Hepatocyte (in vitro differentiated cells): ENCODE results near the gene COQ5. TPM values are rescaled to one million over a fixed set of nuclear protein-coding genes. Genes with fewer than 3 reads are reported as not detected.

Experiments
- DNase-seq: peaks from one replicate; pipeline ENCODE4 v3.0.0-alpha.2; 2016; ENCODE audit warnings: low spot score
- H2AFZ ChIP-seq: fragments of 200-600 bp; sonication (generic); 2 replicates; pipeline ENCODE4 v1.6.0; 2016; ENCODE audit warnings: antibody characterized with exemption, mild to moderate bottlenecking
- H3K27ac ChIP-seq: fragments of 200-600 bp; sonication (generic); 2 replicates; pipeline ENCODE4 v1.5.1; 2016; ENCODE audit warnings: mild to moderate bottlenecking
- H3K27me3 ChIP-seq: fragments of 200-600 bp; sonication (generic); 2 replicates; pipeline ENCODE4 v1.6.1; 2016
- H3K36me3 ChIP-seq: fragments of 200-600 bp; sonication (generic); replicated peaks from 2 replicates; pipeline ENCODE4 v1.5.1; 2016; ENCODE audit warnings: low read depth; ENCODE audit not compliant: insufficient read depth
- H3K4me1 ChIP-seq: fragments of 200-600 bp; sonication (generic); 2 replicates; pipeline ENCODE4 v1.5.1; 2016; ENCODE audit warnings: mild to moderate bottlenecking, moderate library complexity; ENCODE audit not compliant: insufficient read depth
- H3K4me2 ChIP-seq: fragments of 200-600 bp; sonication (generic); 2 replicates; pipeline ENCODE4 v1.6.0; 2016
- H3K4me3 ChIP-seq: fragments of 200-600 bp; sonication (generic); 2 replicates; pipeline ENCODE4 v1.5.1; 2016; ENCODE audit warnings: mild to moderate bottlenecking
- H3K79me2 ChIP-seq: fragments of 200-600 bp; sonication (generic); 2 replicates; pipeline ENCODE4 v1.6.0; 2017; ENCODE audit warnings: mild to moderate bottlenecking
- H3K9me2 ChIP-seq: fragments of 200-600 bp; sonication (generic); replicated peaks from 2 replicates; pipeline ENCODE4 v1.6.0; 2017; ENCODE audit warnings: mild to moderate bottlenecking; ENCODE audit not compliant: insufficient read depth
- H3K9me3 ChIP-seq: fragments of 200-600 bp; sonication (generic); 2 replicates; pipeline ENCODE4 v1.5.1; 2016; ENCODE audit warnings: low read depth, mild to moderate bottlenecking
- H4K20me1 ChIP-seq: fragments of 200-600 bp; sonication (generic); 2 replicates; pipeline ENCODE4 v1.6.0; 2016; ENCODE audit warnings: mild to moderate bottlenecking; ENCODE audit not compliant: insufficient read depth, poor library complexity, severe bottlenecking
- CTCF ChIP-seq: fragments of 200-600 bp; sonication (generic); IDR thresholded peaks from 2 replicates; pipeline ENCODE4 v1.5.1; 2016; ENCODE audit warnings: antibody characterized with exemption, mild to moderate bottlenecking; ENCODE audit not compliant: poor library complexity
- EZH2 ChIP-seq: fragments of 200-600 bp; sonication (generic); IDR thresholded peaks from 2 replicates; pipeline ENCODE4 v1.6.1; 2016; ENCODE audit warnings: antibody characterized with exemption, mild to moderate bottlenecking, borderline replicate concordance
- EZH2phosphoT487 ChIP-seq: fragments of 200-600 bp; sonication (generic); IDR thresholded peaks from one replicate; pipeline ENCODE4 v1.6.1; 2018; ENCODE audit warnings: antibody characterized with exemption, mild to moderate bottlenecking, low read depth, moderate library complexity; ENCODE audit not compliant: unreplicated experiment, severe bottlenecking
- WGBS: methylation state at CpG from one replicate; pipeline ENCODE4 v1.1.6; 2016; ENCODE audit warnings: low lambda C conversion rate; ENCODE audit errors: missing lambda C conversion rate; 5-methylcytosine and 5-hydroxymethylcytosine counted together
- polyA plus RNA-seq: library from polyadenylated mRNA; unstranded; fragments of >200 nt; fragmentation: Nextera tagmentation; extraction: Ambion mirVana; gene quantifications from 2 replicates; pipeline ENCODE4 v1.2.1, GENCODE V29; 2016
- total RNA-seq: library from RNA; depleted of rRNA; stranded (reverse); fragments of >200 nt; gene quantifications from 2 replicates; pipeline ENCODE4 v1.2.3, GENCODE V29; 2014

Gene COQ5
- total and polyA plus RNA-seq, 2 experiments from 2014 or later = 37.0 to 40.7 TPM

GRCh38 chr12:120554678-120555077 is 25.7 kb upstream of the COQ5 start:
- H3K36me3 ChIP-seq = no peaks in the 10 kb centered on the region
- TF ChIP-seq CTCF = no peak
- TF ChIP-seq EZH2 = no peak
- TF ChIP-seq EZH2phosphoT487 = no peak

GRCh38 chr12:120546050-120546386 is 17.1 kb upstream of the COQ5 start:
- 37% methylated on average over 3 of the region's 3 CpGs for WGBS
- no peak for DNase-seq

More at GRCh38 chr12:120554678-120555077, 25.7 kb upstream of the COQ5 start:
- WGBS = 96% methylated on average over 1 of the region's 1 CpG
- no peak for DNase-seq
- Histone ChIP-seq H3K27ac (no peak overlapping the region), H3K79me2 (peaks cover 43% of the 10 kb centered on the region), H3K4me3 (no peak overlapping the region), H3K4me1 (no peaks in the 10 kb centered on the region), H3K27me3 (no peaks in the 10 kb centered on the region), H3K4me2 (no peak overlapping the region), H4K20me1 (peaks cover 26% of the 10 kb centered on the region), H3K9me3 (no peaks in the 10 kb centered on the region), H3K9me2 (no peaks in the 10 kb centered on the region), H2AFZ (no peak overlapping the region)

GRCh38 chr12:120544691-120545090 is 15.7 kb upstream of the COQ5 start:
- H4K20me1 ChIP-seq = peaks cover 97% of the 10 kb centered on the region
- 94% methylated on average over 3 of the region's 3 CpGs for WGBS

More at GRCh38 chr12:120546050-120546386, 17.1 kb upstream of the COQ5 start:
- Histone ChIP-seq H4K20me1 (peaks cover 91% of the 10 kb centered on the region), H2AFZ (no peak overlapping the region), H3K79me2 (peaks cover 95% of the 10 kb centered on the region), H3K36me3 (no peaks in the 10 kb centered on the region), H3K4me2 (no peak overlapping the region), H3K27ac (peak overlapping the region; percentile 5), H3K27me3 (no peaks in the 10 kb centered on the region), H3K4me1 (peaks cover 11% of the 10 kb centered on the region), H3K4me3 (no peak overlapping the region), H3K9me2 (no peaks in the 10 kb centered on the region), H3K9me3 (no peaks in the 10 kb centered on the region)
- TF ChIP-seq CTCF = no peak
- no peak for TF ChIP-seq EZH2
- no peak for TF ChIP-seq EZH2phosphoT487

More at GRCh38 chr12:120544691-120545090, 15.7 kb upstream of the COQ5 start:
- TF ChIP-seq EZH2 (no peak), EZH2phosphoT487 (no peak), CTCF (no peak)
- H3K4me2 ChIP-seq = no peak overlapping the region
- no peaks in the 10 kb centered on the region for H3K9me3 ChIP-seq
- no peaks in the 10 kb centered on the region for H3K27me3 ChIP-seq
- peaks cover 12% of the 10 kb centered on the region for H3K4me1 ChIP-seq
- no peaks in the 10 kb centered on the region for H3K9me2 ChIP-seq
- H2AFZ ChIP-seq = no peak overlapping the region
- H3K27ac ChIP-seq = no peak overlapping the region
- no peak overlapping the region for H3K4me3 ChIP-seq
- DNase-seq = no peak
- H3K79me2 ChIP-seq = peaks cover 100% of the 10 kb centered on the region
- no peaks in the 10 kb centered on the region for H3K36me3 ChIP-seq
